Measurements from ENCODE around the gene PCNX1.

DNA sequence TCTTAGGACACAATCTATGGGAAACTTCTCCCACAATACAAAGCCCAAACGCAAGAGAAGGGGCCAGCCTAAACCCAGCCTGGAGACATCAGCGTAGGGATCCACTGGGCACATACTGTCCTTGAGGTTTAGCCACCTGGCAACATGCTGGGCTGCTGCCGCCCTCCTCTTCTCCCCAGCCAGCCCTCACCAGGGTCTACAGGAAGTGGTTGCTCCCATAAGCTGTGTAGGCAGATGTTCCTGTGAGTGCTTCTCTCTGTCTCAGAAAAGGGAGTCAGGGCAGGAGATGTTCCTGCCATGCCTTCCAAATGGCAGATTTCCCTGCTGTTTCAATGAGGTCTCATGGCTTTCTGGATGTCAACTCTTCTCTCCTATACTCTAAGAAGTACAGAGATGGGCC lies 241.4 kb downstream of the PCNX1 start:
- no peak for TF ChIP-seq CTCF (IDR thresholded peaks at IDR 0.05 in 4 of 5, conservative IDR thresholded peaks at IDR 0.05 in 1 of 5)
- TF ChIP-seq POLR2A (IDR thresholded peaks at IDR 0.05) = no peak

Measured in gastrocnemius medialis (tissue), 4 donors.